GM08714 (cell line): ENCODE measurements around the gene AOAH.
"Not testable (repeated sequence)": the region's sequence is repeated elsewhere in the genome, so short reads cannot be mapped to it uniquely, and the experiment has no call there.

ENCODE experiments used
- H3K4me3 ChIP-seq: fragments of 200-500 bp; sonication (Bioruptor generic); 2 replicates; pipeline ENCODE4 v1.5.1; 2014; ENCODE audit warnings: mild to moderate bottlenecking, low read length, inconsistent platforms
- ZNF274 ChIP-seq: IDR thresholded peaks from 2 replicates; pipeline ENCODE4 v1.6.1; 2012; ENCODE audit warnings: mild to moderate bottlenecking, low read depth, low read length

Gene AOAH

DNA sequence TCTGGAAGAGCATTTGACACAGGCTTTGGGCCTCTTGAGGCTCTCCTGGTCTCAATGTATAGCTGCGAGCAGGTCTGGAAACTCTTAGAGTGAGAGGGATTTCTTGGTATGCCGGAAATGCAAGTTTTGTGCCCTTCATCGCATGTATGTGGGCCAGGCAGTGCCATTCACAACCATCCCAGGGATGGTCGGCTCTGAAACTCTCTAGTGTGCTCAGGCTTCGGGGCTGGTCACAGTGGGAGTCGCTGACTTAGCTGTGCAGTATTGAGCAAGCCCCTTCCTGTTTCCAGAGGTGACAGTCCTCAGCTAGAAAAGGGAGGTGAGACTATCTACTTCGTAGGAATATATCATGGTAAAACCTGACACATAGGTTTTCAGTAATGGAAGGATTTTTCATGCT is 2.0 kb upstream of the AOAH start:
- no peak overlapping the region for H3K4me3 ChIP-seq
- no peak for TF ChIP-seq ZNF274

GRCh38 chr7:36724996-36725395 is 702 bp upstream of the AOAH start:
- TF ChIP-seq ZNF274, result no peak
- no peak overlapping the region for H3K4me3 ChIP-seq

GRCh38 chr7:36723291-36723690 is 1.0 kb downstream of the AOAH start:
- no peak for TF ChIP-seq ZNF274
- H3K4me3 ChIP-seq, result no peak overlapping the region

DNA sequence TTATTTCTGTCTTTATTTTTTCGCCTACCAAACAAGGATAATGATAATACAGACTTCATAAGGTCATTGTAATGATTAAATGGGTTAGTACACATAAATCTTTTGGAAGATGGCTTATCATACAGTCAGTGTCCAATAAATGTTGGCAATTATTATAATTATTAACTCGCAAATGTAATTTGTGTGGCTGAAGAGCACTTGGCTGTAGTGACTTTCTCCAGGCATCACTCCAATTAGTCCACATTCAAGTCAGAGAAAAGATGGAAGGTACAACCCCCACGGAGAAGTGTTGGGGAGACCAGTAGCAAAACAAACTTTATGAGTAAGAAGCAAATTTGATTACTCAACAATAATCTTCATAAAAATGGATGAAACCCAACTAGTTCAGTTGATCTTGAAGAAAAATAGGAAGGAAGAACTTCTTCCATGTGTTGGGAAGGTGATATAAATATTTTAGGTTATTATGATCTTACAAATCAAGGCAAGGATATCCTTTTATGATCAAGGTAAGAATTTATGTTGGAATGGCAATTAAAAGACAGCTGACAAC is 5.1 kb downstream of the AOAH start:
- H3K4me3 ChIP-seq, result no peak overlapping the region
- no peak for TF ChIP-seq ZNF274

GRCh38 chr7:36717586-36717985 is 6.7 kb downstream of the AOAH start:
- TF ChIP-seq ZNF274, result no peak
- H3K4me3 ChIP-seq, result no peak overlapping the region

- H3K4me3 ChIP-seq, result not testable (repeated sequence)
Measured at GRCh38 chr7:36716802-36717201, 7.5 kb downstream of the AOAH start.

- no peak for TF ChIP-seq ZNF274
- H3K4me3 ChIP-seq, result no peak overlapping the region
Measured at GRCh38 chr7:36712015-36712414, 12.3 kb downstream of the AOAH start.

DNA sequence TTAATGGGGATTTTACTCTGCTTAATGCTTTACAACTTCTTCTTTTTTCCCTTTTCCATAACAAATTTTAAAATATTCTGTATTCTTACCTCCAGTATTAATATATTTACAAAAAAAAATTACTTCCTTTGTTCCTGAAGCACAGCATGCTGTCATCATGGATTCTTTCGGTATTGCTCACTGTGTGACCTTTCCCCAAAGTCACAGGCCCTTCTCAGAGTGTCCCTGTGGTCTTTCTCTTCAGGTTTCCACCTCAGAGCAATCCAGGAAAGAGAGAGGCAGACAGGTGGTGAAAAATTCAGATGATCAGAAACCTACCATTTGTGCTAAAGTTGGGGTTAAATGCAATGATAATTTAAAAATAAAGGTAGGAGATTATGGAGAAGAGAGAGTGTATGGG is 13.0 kb downstream of the AOAH start:
- H3K4me3 ChIP-seq, result no peak overlapping the region
- no peak for TF ChIP-seq ZNF274

GRCh38 chr7:36710186-36710791 is 14.0 kb downstream of the AOAH start:
- H3K4me3 ChIP-seq, result no peak overlapping the region
- no peak for TF ChIP-seq ZNF274

DNA sequence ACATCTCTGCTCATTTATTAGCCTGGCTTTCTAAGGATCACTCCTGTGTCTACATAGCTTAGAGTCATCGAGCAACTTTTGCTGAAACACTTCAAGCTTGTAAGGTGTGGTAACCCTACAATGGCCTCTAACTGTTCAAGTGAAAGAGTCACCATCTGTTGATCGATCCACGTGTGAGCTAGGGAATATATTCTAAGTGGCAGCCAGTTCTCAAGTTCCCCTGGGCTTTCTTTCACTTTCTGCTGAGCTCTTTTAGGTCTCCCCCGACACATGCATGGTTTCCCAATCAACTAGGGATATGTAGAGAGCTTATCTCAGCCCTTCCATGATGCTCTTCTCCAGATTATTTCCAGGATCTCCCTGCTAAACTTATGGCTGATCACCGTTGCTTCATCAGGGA is 15.5 kb downstream of the AOAH start:
- no peak for TF ChIP-seq ZNF274

DNA sequence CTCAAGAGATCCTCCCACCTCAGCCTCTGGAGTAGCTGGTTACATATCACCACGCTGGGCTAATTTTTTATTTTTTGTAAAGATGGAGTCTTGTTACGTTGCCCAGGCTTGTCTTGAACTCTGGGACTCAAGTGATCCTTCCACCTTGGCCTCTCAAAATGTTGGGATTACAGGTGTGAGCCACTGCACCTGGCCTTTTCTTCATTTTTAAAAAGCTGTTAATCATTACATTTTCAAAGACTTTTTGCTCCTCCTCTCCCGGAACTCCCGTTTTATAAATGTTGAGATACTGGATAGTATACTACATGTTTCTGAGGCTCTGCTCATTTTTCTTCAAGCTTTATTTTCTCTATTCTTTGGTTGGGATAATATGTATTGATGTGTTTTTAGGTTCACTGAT is 16.4 kb downstream of the AOAH start:
- H3K4me3 ChIP-seq, result no peak overlapping the region
- no peak for TF ChIP-seq ZNF274

More for the DNA sequence above, 15.5 kb downstream of the AOAH start:
- H3K4me3 ChIP-seq, result no peak overlapping the region

- no peak overlapping the region for H3K4me3 ChIP-seq
- TF ChIP-seq ZNF274, result no peak
Measured at GRCh38 chr7:36707465-36707864, 16.8 kb downstream of the AOAH start.

GRCh38 chr7:36703860-36704259 is 20.4 kb downstream of the AOAH start:
- H3K4me3 ChIP-seq, result not testable (repeated sequence)

DNA sequence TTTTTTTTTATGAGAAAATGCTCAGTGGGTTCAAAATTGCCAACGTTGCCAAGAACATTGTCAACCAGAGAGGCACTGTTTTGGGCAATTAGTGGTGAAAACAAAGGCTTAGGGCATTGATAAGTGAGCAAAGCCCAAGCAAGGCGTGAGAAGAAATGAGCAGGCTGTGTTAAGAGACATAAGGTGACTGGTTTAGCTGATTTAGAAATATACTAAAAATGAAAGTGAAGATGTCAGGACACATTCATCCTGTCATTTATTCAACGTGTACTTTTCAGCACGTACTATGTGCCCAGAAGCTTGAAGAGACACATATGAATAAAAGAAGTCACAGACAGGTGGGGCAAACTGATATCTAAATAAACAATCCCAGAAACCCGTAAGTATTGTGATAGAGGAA is 31.8 kb downstream of the AOAH start:
- no peak overlapping the region for H3K4me3 ChIP-seq
- TF ChIP-seq ZNF274, result no peak

GRCh38 chr7:36691983-36692382 is 32.3 kb downstream of the AOAH start:
- H3K4me3 ChIP-seq, result no peak overlapping the region
- no peak for TF ChIP-seq ZNF274

DNA sequence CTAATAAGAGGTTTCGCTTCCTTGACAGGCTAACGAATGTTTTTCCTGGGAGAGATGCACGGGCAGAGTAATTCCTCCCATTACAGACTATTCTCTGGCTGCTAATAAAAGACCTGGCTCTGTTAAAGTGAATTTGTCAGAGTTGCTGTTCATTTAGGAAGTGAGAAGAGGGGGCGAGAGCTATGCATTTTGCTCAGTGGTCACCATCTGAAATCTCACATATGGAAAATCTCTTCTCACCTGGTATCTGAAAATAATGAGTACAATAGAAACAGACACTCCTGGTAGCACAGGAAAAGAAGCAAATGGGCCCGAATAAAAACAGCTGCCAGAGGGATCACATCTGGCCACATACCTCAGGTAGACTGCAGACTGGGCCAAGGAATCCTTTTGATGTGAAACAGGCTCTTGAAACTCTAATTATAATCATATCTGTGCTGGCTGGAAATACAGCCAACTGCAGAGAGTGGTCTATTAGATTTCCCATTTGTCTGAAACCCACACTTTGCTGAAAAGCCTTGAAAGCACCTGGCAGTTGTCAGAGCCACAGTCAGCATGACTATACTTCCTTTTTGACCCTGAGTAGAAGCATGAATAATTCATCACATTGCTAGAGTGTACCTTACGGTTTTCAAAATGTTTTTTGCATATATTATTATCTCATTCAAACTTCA is 33.6 kb downstream of the AOAH start:
- no peak overlapping the region for H3K4me3 ChIP-seq

GRCh38 chr7:36690041-36690440 is 34.3 kb downstream of the AOAH start:
- H3K4me3 ChIP-seq, result no peak overlapping the region
- no peak for TF ChIP-seq ZNF274

More for the DNA sequence above, 33.6 kb downstream of the AOAH start:
- no peak for TF ChIP-seq ZNF274
